Smooth muscle cell (in vitro differentiated cells): ENCODE data around the gene ALX1. TPM values are rescaled to one million over a fixed set of nuclear protein-coding genes. Genes with fewer than 3 reads are reported as not detected.

Experiments
- DNase-seq: peaks from one replicate; lab custom pipeline; 2025; ENCODE audit not compliant: unreplicated experiment; lab: John Stamatoyannopoulos, UW
- H2AFZ ChIP-seq: fragments of 200-600 bp; sonication (generic); 2 replicates; pipeline ENCODE4 v1.6.0; 2016; ENCODE audit warnings: antibody characterized with exemption, low read depth, mild to moderate bottlenecking
- H3F3A ChIP-seq: fragments of 200-600 bp; sonication (generic); 2 replicates; pipeline ENCODE4 v1.6.0; 2017; ENCODE audit warnings: antibody characterized with exemption, low read depth
- H3K27ac ChIP-seq: fragments of 200-600 bp; sonication (generic); 2 replicates; pipeline ENCODE4 v1.5.1; 2016; ENCODE audit warnings: low read depth, mild to moderate bottlenecking
- H3K27me3 ChIP-seq: fragments of 200-600 bp; sonication (generic); 2 replicates; pipeline ENCODE4 v1.6.1; 2016; ENCODE audit warnings: low read depth, mild to moderate bottlenecking
- H3K36me3 ChIP-seq: fragments of 200-600 bp; sonication (generic); 2 replicates; pipeline ENCODE4 v1.5.1; 2016; ENCODE audit warnings: low read depth
- H3K4me1 ChIP-seq: fragments of 200-600 bp; sonication (generic); 2 replicates; pipeline ENCODE4 v1.5.1; 2016; ENCODE audit warnings: low read depth
- H3K4me2 ChIP-seq: fragments of 200-600 bp; sonication (generic); 2 replicates; pipeline ENCODE4 v1.6.0; 2016; ENCODE audit warnings: mild to moderate bottlenecking
- H3K4me3 ChIP-seq: fragments of 200-600 bp; sonication (generic); 2 replicates; pipeline ENCODE4 v1.5.1; 2016; ENCODE audit warnings: mild to moderate bottlenecking
- H3K79me2 ChIP-seq: fragments of 200-600 bp; sonication (generic); 2 replicates; pipeline ENCODE4 v1.6.0; 2016; ENCODE audit warnings: low read depth, mild to moderate bottlenecking
- H3K9ac ChIP-seq: fragments of 200-600 bp; sonication (generic); 2 replicates; pipeline ENCODE4 v1.6.0; 2016; ENCODE audit warnings: low read depth
- H3K9me3 ChIP-seq: fragments of 200-600 bp; sonication (generic); replicated peaks from 2 replicates; pipeline ENCODE4 v1.5.1; 2016; ENCODE audit warnings: low read depth
- H4K20me1 ChIP-seq: fragments of 200-600 bp; sonication (generic); 2 replicates; pipeline ENCODE4 v1.6.0; 2016; ENCODE audit warnings: low read depth
- WGBS: methylation state at CpG from one replicate; pipeline ENCODE4 v1.1.7; 2016; ENCODE audit warnings: low lambda C conversion rate; 5-methylcytosine and 5-hydroxymethylcytosine counted together
- polyA plus RNA-seq: library from polyadenylated mRNA; unstranded; fragments of >200 nt; fragmentation: Nextera tagmentation; extraction: Ambion mirVana; gene quantifications from 2 replicates; pipeline ENCODE4 v1.2.1, GENCODE V29; 2016
- total RNA-seq: library from RNA; depleted of rRNA; stranded (reverse); fragments of >200 nt; gene quantifications from 2 replicates; pipeline ENCODE4 v1.2.3, GENCODE V29; 2014
- TF ChIP-seq, protein P1 (sequence below): fragments of 200-600 bp; sonication (generic); IDR thresholded peaks from 2 replicates; pipeline ENCODE4 v1.5.1; 2017; ENCODE audit warnings: borderline replicate concordance, mild to moderate bottlenecking, antibody characterized with exemption; ENCODE audit not compliant: insufficient read depth, poor library complexity, severe bottlenecking

ALX1 gene
- total and polyA plus RNA-seq, 2 experiments from 2014 or later, result 3.1 to 3.5 TPM

DNA sequence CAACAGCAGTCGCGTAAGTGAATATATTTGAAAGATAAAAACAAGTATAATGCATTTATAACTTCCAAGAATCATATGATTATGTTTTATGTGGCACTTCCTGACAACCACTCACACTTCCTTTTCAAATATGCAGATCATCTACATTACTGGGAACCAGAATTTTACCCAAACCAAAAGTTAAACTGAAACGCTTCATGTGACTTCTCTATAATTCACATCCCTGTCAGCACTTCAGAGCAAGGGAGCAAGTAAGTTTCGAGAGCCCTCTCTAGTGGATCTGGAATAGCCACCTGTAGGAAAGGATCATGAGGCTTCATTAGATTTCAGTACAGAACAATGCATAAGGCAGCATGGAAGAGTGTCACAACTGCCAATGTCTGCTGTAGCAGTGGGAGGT, 13.7 kb upstream of the ALX1 start:
- Histone ChIP-seq H3K9me3 (no peaks in the 10 kb centered on the region), H3K27ac (no peak overlapping the region), H4K20me1 (no peaks in the 10 kb centered on the region), H3F3A (no peaks in the 10 kb centered on the region), H2AFZ (no peak overlapping the region), H3K36me3 (no peaks in the 10 kb centered on the region), H3K4me2 (no peak overlapping the region), H3K79me2 (no peaks in the 10 kb centered on the region), H3K9ac (no peak overlapping the region), H3K27me3 (peaks cover 11% of the 10 kb centered on the region), H3K4me3 (no peak overlapping the region), H3K4me1 (no peaks in the 10 kb centered on the region)
- 88% methylated on average over 4 of the region's 4 CpGs for WGBS
- TF ChIP-seq, protein P1, sequence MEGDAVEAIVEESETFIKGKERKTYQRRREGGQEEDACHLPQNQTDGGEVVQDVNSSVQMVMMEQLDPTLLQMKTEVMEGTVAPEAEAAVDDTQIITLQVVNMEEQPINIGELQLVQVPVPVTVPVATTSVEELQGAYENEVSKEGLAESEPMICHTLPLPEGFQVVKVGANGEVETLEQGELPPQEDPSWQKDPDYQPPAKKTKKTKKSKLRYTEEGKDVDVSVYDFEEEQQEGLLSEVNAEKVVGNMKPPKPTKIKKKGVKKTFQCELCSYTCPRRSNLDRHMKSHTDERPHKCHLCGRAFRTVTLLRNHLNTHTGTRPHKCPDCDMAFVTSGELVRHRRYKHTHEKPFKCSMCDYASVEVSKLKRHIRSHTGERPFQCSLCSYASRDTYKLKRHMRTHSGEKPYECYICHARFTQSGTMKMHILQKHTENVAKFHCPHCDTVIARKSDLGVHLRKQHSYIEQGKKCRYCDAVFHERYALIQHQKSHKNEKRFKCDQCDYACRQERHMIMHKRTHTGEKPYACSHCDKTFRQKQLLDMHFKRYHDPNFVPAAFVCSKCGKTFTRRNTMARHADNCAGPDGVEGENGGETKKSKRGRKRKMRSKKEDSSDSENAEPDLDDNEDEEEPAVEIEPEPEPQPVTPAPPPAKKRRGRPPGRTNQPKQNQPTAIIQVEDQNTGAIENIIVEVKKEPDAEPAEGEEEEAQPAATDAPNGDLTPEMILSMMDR, result no peak
- no peak for DNase-seq

DNA sequence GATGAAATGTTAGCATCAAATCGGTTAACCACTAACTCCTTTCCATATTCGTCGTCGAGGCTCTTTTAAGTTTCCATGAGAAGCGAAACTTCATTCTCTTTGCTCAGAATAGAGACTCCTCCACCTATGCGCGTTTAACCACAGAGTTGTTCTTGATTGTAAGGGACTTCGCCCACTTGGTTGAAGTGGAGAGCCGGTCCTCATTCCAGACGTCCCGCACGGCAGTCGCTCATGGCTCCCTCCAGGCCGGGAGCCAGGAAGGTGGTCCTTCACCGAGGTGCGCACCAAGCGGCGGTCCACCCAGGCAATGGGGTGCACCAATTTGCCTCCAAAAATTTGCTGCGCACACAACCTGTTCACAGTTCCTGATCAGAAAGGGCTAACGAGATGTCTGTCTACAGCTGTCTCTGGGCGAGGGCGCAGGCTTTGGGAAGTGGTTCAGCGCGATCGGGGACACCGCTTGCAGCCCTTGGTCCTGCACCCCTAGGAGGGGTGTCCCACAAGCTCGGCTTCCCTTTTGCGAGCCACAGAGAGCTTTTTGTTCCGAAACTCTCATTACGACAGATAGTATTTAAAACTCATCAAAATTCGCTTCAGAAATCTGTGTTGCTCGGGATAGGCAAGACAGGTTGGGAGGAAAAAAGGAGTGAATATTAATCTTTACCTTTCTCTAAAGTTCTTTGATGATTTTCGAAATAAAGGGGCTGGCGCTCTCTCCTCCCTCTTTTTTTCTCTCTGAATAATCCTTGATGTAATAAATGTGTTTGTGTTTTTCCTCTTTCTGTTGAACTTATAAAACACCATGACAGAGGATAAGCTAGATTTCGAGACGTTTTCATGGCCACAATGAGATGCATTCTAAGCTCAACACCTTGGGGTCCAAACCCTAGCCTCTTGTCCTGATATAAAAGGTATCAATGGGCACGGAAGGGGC, 6.4 kb upstream of the ALX1 start:
- H3K4me3 ChIP-seq, result no peak overlapping the region
- peaks cover 83% of the 10 kb centered on the region for H3K27me3 ChIP-seq
- H3K4me2 ChIP-seq, result no peak overlapping the region
- no peak overlapping the region for H3K27ac ChIP-seq
- no peaks in the 10 kb centered on the region for H3K79me2 ChIP-seq
- no peak for DNase-seq
- TF ChIP-seq, protein P1, result no peak
- no peaks in the 10 kb centered on the region for H3F3A ChIP-seq
- H3K9ac ChIP-seq, result no peak overlapping the region
- no peaks in the 10 kb centered on the region for H4K20me1 ChIP-seq
- H3K9me3 ChIP-seq, result no peaks in the 10 kb centered on the region
- 69% methylated on average over 37 of the region's 37 CpGs for WGBS
- no peak overlapping the region for H2AFZ ChIP-seq
- H3K4me1 ChIP-seq, result no peaks in the 10 kb centered on the region
- H3K36me3 ChIP-seq, result no peaks in the 10 kb centered on the region

- Histone ChIP-seq H4K20me1 (no peaks in the 10 kb centered on the region), H3K4me3 (no peak overlapping the region), H3K27me3 (peaks cover 90% of the 10 kb centered on the region), H3K36me3 (no peaks in the 10 kb centered on the region), H3K9me3 (no peaks in the 10 kb centered on the region), H3F3A (no peaks in the 10 kb centered on the region), H2AFZ (no peak overlapping the region), H3K9ac (no peak overlapping the region), H3K27ac (no peak overlapping the region), H3K4me2 (no peak overlapping the region), H3K4me1 (no peaks in the 10 kb centered on the region), H3K79me2 (no peaks in the 10 kb centered on the region)
- TF ChIP-seq, protein P1, result no peak
- WGBS, result 73% methylated on average over 8 of the region's 8 CpGs
- DNase-seq, result no peak
Observed at GRCh38 chr12:85274315-85274651, 5.7 kb upstream of the ALX1 start.

DNA sequence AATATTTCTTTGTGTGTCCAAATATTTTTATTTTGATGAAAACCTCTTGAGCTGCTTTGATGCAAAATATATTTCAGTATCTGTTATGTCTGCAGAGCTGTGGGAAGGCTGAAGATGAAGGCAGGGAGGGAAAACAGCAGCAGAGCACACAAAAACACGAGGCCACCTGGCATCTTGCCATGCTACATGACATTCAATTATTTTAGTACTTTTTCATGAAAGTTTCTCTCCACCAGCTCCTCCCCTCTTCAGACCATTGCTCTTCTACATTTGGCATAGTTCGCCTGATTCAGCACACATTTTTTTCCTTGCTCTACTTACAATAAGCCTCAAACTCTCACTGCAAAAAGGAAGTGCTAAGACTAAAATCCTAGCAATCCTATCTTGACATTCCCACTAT, 4.6 kb upstream of the ALX1 start:
- no peaks in the 10 kb centered on the region for H3K9me3 ChIP-seq

More for the DNA sequence above, 4.6 kb upstream of the ALX1 start:
- WGBS, result 66% methylated on average over 2 of the region's 2 CpGs
- Histone ChIP-seq H3K27me3 (peaks cover 99% of the 10 kb centered on the region), H3K4me3 (no peak overlapping the region), H2AFZ (no peak overlapping the region), H3K4me2 (no peak overlapping the region), H3K27ac (no peak overlapping the region), H4K20me1 (no peaks in the 10 kb centered on the region), H3K9ac (no peak overlapping the region), H3F3A (no peaks in the 10 kb centered on the region), H3K4me1 (no peaks in the 10 kb centered on the region), H3K79me2 (no peaks in the 10 kb centered on the region), H3K36me3 (no peaks in the 10 kb centered on the region)
- DNase-seq, result no peak
- TF ChIP-seq, protein P1, result no peak
